ENCODE results near the gene KCNE1.
"Not testable (repeated sequence)": the region's sequence is repeated elsewhere in the genome, so short reads cannot be mapped to it uniquely, and the experiment has no call there.

Gene KCNE1

DNA sequence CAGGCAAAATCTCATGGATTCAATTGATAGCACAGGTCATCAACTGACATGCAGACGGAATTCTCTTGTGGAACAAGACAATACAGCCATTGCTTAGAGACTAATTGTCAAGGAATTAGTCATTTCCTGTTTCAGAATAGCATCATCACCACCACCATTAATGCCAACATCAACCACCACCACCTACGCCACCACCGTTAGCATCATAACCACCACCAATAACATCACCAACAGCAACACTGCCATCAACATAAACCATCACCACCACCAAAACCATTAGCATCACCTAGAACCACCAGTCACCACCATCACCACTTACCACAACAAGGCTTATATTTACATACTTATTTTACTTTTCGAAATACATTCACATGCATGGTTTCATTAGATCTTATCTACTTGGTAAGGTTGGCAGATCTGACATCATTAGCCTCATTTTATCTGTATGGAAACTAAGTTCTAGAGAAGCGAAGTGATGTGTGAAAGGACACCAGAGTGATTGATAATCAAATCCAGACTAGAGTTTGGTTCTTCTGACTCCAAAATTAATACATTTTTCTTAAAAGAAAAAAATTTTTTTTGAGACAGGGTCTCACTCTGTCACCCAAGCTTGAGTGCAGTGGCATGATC is 94.4 kb downstream of the KCNE1 start:
- not testable (repeated sequence) for H3K23ac ChIP-seq (ENCODE audit: low read depth, low read length, poor library complexity); H4K8ac ChIP-seq (ENCODE audit: low read depth, low read length); H2BK12ac ChIP-seq (ENCODE audit: low read length); H3K27ac ChIP-seq (replicated peaks; ENCODE audit: low read length); H2BK5ac ChIP-seq (ENCODE audit: low read length); H3K4ac ChIP-seq (ENCODE audit: low read length); H3K79me1 ChIP-seq (ENCODE audit: low read depth, low read length); H3K36me3 ChIP-seq (replicated peaks in 1 of 2; ENCODE audit: control insufficient read depth in 2 of 2, insufficient read depth in 2 of 2, low read length in 2 of 2); H3K14ac ChIP-seq (ENCODE audit: low read length); H3K27me3 ChIP-seq (ENCODE audit: control insufficient read depth in 3 of 3, insufficient read depth in 3 of 3, low read depth in 1 of 3, low read length in 3 of 3); DNase-seq (ENCODE audit: low spot score); H2AK5ac ChIP-seq (ENCODE audit: low read depth, low read length); H4K91ac ChIP-seq (ENCODE audit: low read depth, low read length, poor library complexity); H3K4me3 ChIP-seq (ENCODE audit: low read length in 2 of 2); H3K18ac ChIP-seq (ENCODE audit: low read length); H3K4me2 ChIP-seq (ENCODE audit: insufficient read depth, low read length, poor library complexity, severe bottlenecking); H3K9ac ChIP-seq (ENCODE audit: low read depth, low read length, poor library complexity); H2BK15ac ChIP-seq (ENCODE audit: low read length); H3K9me3 ChIP-seq (replicated peaks in 1 of 2; ENCODE audit: control insufficient read depth in 2 of 2, insufficient read depth in 1 of 2, low read depth in 1 of 2, low read length in 2 of 2); H2AFZ ChIP-seq (ENCODE audit: low read length); H2BK120ac ChIP-seq (ENCODE audit: low read depth, low read length); H3K4me1 ChIP-seq (ENCODE audit: control insufficient read depth in 2 of 2, insufficient read depth in 1 of 2, low read depth in 1 of 2, low read length in 2 of 2)
- WGBS, 2 donors (ENCODE audit: extremely low coverage in 2 of 2, insufficient read length in 2 of 2, insufficient replicate concordance in 1 of 2), result no CpG with 5 or more reads among the region's 5 CpGs

- not testable (repeated sequence) for H3K4me2 ChIP-seq (ENCODE audit: insufficient read depth, low read length, poor library complexity, severe bottlenecking); H3K9me3 ChIP-seq (replicated peaks in 1 of 2; ENCODE audit: control insufficient read depth in 2 of 2, insufficient read depth in 1 of 2, low read depth in 1 of 2, low read length in 2 of 2); H2BK12ac ChIP-seq (ENCODE audit: low read length); H3K4me1 ChIP-seq (ENCODE audit: control insufficient read depth in 2 of 2, insufficient read depth in 1 of 2, low read depth in 1 of 2, low read length in 2 of 2); H4K91ac ChIP-seq (ENCODE audit: low read depth, low read length, poor library complexity); H3K27me3 ChIP-seq (ENCODE audit: control insufficient read depth in 3 of 3, insufficient read depth in 3 of 3, low read depth in 1 of 3, low read length in 3 of 3); H2AK5ac ChIP-seq (ENCODE audit: low read depth, low read length); H2BK120ac ChIP-seq (ENCODE audit: low read depth, low read length); H3K23ac ChIP-seq (ENCODE audit: low read depth, low read length, poor library complexity); H2AFZ ChIP-seq (ENCODE audit: low read length); H3K36me3 ChIP-seq (replicated peaks in 1 of 2; ENCODE audit: control insufficient read depth in 2 of 2, insufficient read depth in 2 of 2, low read length in 2 of 2); H2BK5ac ChIP-seq (ENCODE audit: low read length); H3K27ac ChIP-seq (replicated peaks; ENCODE audit: low read length); DNase-seq (ENCODE audit: low spot score); H3K4me3 ChIP-seq (ENCODE audit: low read length in 2 of 2); H3K14ac ChIP-seq (ENCODE audit: low read length); H3K18ac ChIP-seq (ENCODE audit: low read length); H4K8ac ChIP-seq (ENCODE audit: low read depth, low read length); H3K4ac ChIP-seq (ENCODE audit: low read length); H3K9ac ChIP-seq (ENCODE audit: low read depth, low read length, poor library complexity); H3K79me1 ChIP-seq (ENCODE audit: low read depth, low read length); H2BK15ac ChIP-seq (ENCODE audit: low read length)
- no CpG with 5 or more reads among the region's 9 CpGs for WGBS, 2 donors (ENCODE audit: extremely low coverage in 2 of 2, insufficient read length in 2 of 2, insufficient replicate concordance in 1 of 2)
Observed at GRCh38 chr21:34407294-34407693, 104.7 kb downstream of the KCNE1 start.

- H4K91ac ChIP-seq (ENCODE audit: low read depth, low read length, poor library complexity); H2BK15ac ChIP-seq (ENCODE audit: low read length); H3K4me1 ChIP-seq (ENCODE audit: control insufficient read depth in 2 of 2, insufficient read depth in 1 of 2, low read depth in 1 of 2, low read length in 2 of 2); H3K27ac ChIP-seq (replicated peaks; ENCODE audit: low read length); H3K27me3 ChIP-seq (ENCODE audit: control insufficient read depth in 3 of 3, insufficient read depth in 3 of 3, low read depth in 1 of 3, low read length in 3 of 3); H2AK5ac ChIP-seq (ENCODE audit: low read depth, low read length); H2BK12ac ChIP-seq (ENCODE audit: low read length); H3K4me2 ChIP-seq (ENCODE audit: insufficient read depth, low read length, poor library complexity, severe bottlenecking); H3K4ac ChIP-seq (ENCODE audit: low read length); H4K8ac ChIP-seq (ENCODE audit: low read depth, low read length); H3K4me3 ChIP-seq (ENCODE audit: low read length in 2 of 2); H3K18ac ChIP-seq (ENCODE audit: low read length); H3K9me3 ChIP-seq (replicated peaks in 1 of 2; ENCODE audit: control insufficient read depth in 2 of 2, insufficient read depth in 1 of 2, low read depth in 1 of 2, low read length in 2 of 2); H3K36me3 ChIP-seq (replicated peaks in 1 of 2; ENCODE audit: control insufficient read depth in 2 of 2, insufficient read depth in 2 of 2, low read length in 2 of 2); DNase-seq (ENCODE audit: low spot score); H3K79me1 ChIP-seq (ENCODE audit: low read depth, low read length); H3K14ac ChIP-seq (ENCODE audit: low read length); H3K23ac ChIP-seq (ENCODE audit: low read depth, low read length, poor library complexity); H2BK5ac ChIP-seq (ENCODE audit: low read length); H2AFZ ChIP-seq (ENCODE audit: low read length); H2BK120ac ChIP-seq (ENCODE audit: low read depth, low read length); H3K9ac ChIP-seq (ENCODE audit: low read depth, low read length, poor library complexity): not testable (repeated sequence)
- no CpG with 5 or more reads among the region's 2 CpGs for WGBS, 2 donors (ENCODE audit: extremely low coverage in 2 of 2, insufficient read length in 2 of 2, insufficient replicate concordance in 1 of 2)
Observed at GRCh38 chr21:34406676-34407075, 105.3 kb downstream of the KCNE1 start.

DNA sequence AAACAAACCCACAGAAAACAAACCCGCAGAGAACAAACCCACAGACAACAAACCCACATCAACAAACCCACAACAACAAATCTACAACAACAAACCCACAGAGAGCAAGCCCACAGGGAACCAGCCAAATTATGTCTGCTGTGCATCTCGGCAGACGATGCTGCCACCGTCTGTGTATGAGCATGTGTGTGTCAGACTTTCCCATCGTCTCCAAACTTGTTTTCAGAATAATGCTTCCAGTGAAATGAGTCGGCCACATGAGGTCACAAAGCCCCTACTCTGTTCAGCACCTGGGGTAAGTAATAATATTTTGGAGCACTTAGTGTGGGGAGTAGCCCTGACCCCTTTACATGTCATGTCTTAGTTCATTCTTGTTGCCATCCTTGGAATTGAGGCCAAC is 105.9 kb downstream of the KCNE1 start:
- H3K9me3 ChIP-seq (replicated peaks in 1 of 2; ENCODE audit: control insufficient read depth in 2 of 2, insufficient read depth in 1 of 2, low read depth in 1 of 2, low read length in 2 of 2); H3K9ac ChIP-seq (ENCODE audit: low read depth, low read length, poor library complexity); H3K4ac ChIP-seq (ENCODE audit: low read length); H3K27ac ChIP-seq (replicated peaks; ENCODE audit: low read length); H3K4me3 ChIP-seq (ENCODE audit: low read length in 2 of 2); DNase-seq (ENCODE audit: low spot score); H4K8ac ChIP-seq (ENCODE audit: low read depth, low read length); H2BK12ac ChIP-seq (ENCODE audit: low read length); H3K14ac ChIP-seq (ENCODE audit: low read length); H3K4me1 ChIP-seq (ENCODE audit: control insufficient read depth in 2 of 2, insufficient read depth in 1 of 2, low read depth in 1 of 2, low read length in 2 of 2); H3K36me3 ChIP-seq (replicated peaks in 1 of 2; ENCODE audit: control insufficient read depth in 2 of 2, insufficient read depth in 2 of 2, low read length in 2 of 2); H3K23ac ChIP-seq (ENCODE audit: low read depth, low read length, poor library complexity); H2BK15ac ChIP-seq (ENCODE audit: low read length); H4K91ac ChIP-seq (ENCODE audit: low read depth, low read length, poor library complexity); H2AK5ac ChIP-seq (ENCODE audit: low read depth, low read length); H2AFZ ChIP-seq (ENCODE audit: low read length); H3K18ac ChIP-seq (ENCODE audit: low read length); H3K4me2 ChIP-seq (ENCODE audit: insufficient read depth, low read length, poor library complexity, severe bottlenecking); H2BK120ac ChIP-seq (ENCODE audit: low read depth, low read length); H2BK5ac ChIP-seq (ENCODE audit: low read length); H3K27me3 ChIP-seq (ENCODE audit: control insufficient read depth in 3 of 3, insufficient read depth in 3 of 3, low read depth in 1 of 3, low read length in 3 of 3); H3K79me1 ChIP-seq (ENCODE audit: low read depth, low read length): not testable (repeated sequence)
- WGBS, 2 donors (ENCODE audit: extremely low coverage in 2 of 2, insufficient read length in 2 of 2, insufficient replicate concordance in 1 of 2), result no CpG with 5 or more reads among the region's 6 CpGs

All from neuronal stem cell (in vitro differentiated cells).